Mesothelial cell of epicardium (in vitro differentiated cells): ENCODE data around the gene KL. TPM values are rescaled to one million over a fixed set of nuclear protein-coding genes. Genes with fewer than 3 reads are reported as not detected.

ENCODE experiments used
- DNase-seq, 2 experiments: peaks; one replicate each; pipeline ENCODE4 v3.0.0; 2021; ENCODE audit warnings: low spot score in 2 of 2; ENCODE audit not compliant: unreplicated experiment in 2 of 2
- H3K27ac Mint-ChIP-seq: 2 replicates; pipeline ENCODE4 v1.8.0; 2021; ENCODE audit warnings: mixed read lengths
- H3K27me3 Mint-ChIP-seq: 2 replicates; pipeline ENCODE4 v1.8.0; 2021; ENCODE audit warnings: low read depth, mixed read lengths
- H3K36me3 Mint-ChIP-seq: 2 replicates; pipeline ENCODE4 v1.8.0; 2021; ENCODE audit warnings: mixed read lengths
- H3K4me1 Mint-ChIP-seq: 2 replicates; pipeline ENCODE4 v1.8.0; 2021; ENCODE audit warnings: mixed read lengths
- H3K4me3 Mint-ChIP-seq: 2 replicates; pipeline ENCODE4 v1.8.0; 2021; ENCODE audit warnings: mild to moderate bottlenecking, moderate library complexity, mixed read lengths
- H3K9me3 Mint-ChIP-seq: 2 replicates; pipeline ENCODE4 v1.8.0; 2021; ENCODE audit warnings: mixed read lengths
- CTCF ChIP-seq: fragments of 200-600 bp; sonication (generic); IDR thresholded peaks from one replicate; pipeline ENCODE4 v1.5.0; 2021; ENCODE audit warnings: antibody characterized with exemption; ENCODE audit not compliant: unreplicated experiment
- total RNA-seq: library from RNA; stranded (reverse); gene quantifications from 3 replicates; pipeline ENCODE4 v1.2.1, GENCODE V29; 2021

KL gene
- total RNA-seq, 1 donor from 2014 or later: 0.40 TPM

- no peak overlapping the region for H3K4me3 Mint-ChIP-seq
- H3K4me1 Mint-ChIP-seq: peaks cover 7% of the 10 kb centered on the region
- H3K9me3 Mint-ChIP-seq: no peaks in the 10 kb centered on the region
- no peak for TF ChIP-seq CTCF
- no peak overlapping the region for H3K27ac Mint-ChIP-seq
- H3K27me3 Mint-ChIP-seq: peaks cover 19% of the 10 kb centered on the region
- no peaks in the 10 kb centered on the region for H3K36me3 Mint-ChIP-seq
- DNase-seq: no peak
Observed at GRCh38 chr13:32976056-32976805, 40.0 kb upstream of the KL start.

GRCh38 chr13:32976912-32977311, 39.3 kb upstream of the KL start:
- Mint-ChIP-seq H3K27me3 (peaks cover 19% of the 10 kb centered on the region), H3K4me3 (no peak overlapping the region), H3K9me3 (no peaks in the 10 kb centered on the region), H3K27ac (no peak overlapping the region), H3K36me3 (no peaks in the 10 kb centered on the region), H3K4me1 (peaks cover 11% of the 10 kb centered on the region)
- no peak for TF ChIP-seq CTCF
- DNase-seq: no peak

- no peak overlapping the region for H3K4me3 Mint-ChIP-seq
- H3K36me3 Mint-ChIP-seq: no peaks in the 10 kb centered on the region
- H3K9me3 Mint-ChIP-seq: no peaks in the 10 kb centered on the region
- peaks cover 12% of the 10 kb centered on the region for H3K4me1 Mint-ChIP-seq
- peaks cover 19% of the 10 kb centered on the region for H3K27me3 Mint-ChIP-seq
- H3K27ac Mint-ChIP-seq: no peak overlapping the region
- DNase-seq: no peak
- TF ChIP-seq CTCF: no peak
Observed at GRCh38 chr13:32977321-32977720, 38.9 kb upstream of the KL start.

GRCh38 chr13:32978278-32978677, 37.9 kb upstream of the KL start:
- H3K4me3 Mint-ChIP-seq: no peak overlapping the region

GRCh38 chr13:32983058-32983457, 33.2 kb upstream of the KL start:
- Mint-ChIP-seq H3K4me1 (peaks cover 21% of the 10 kb centered on the region), H3K36me3 (no peaks in the 10 kb centered on the region), H3K27ac (no peak overlapping the region), H3K9me3 (peaks cover 16% of the 10 kb centered on the region), H3K4me3 (no peak overlapping the region), H3K27me3 (peaks cover 35% of the 10 kb centered on the region)
- DNase-seq: no peak
- TF ChIP-seq CTCF: no peak

More at GRCh38 chr13:32978278-32978677, 37.9 kb upstream of the KL start:
- peaks cover 19% of the 10 kb centered on the region for H3K27me3 Mint-ChIP-seq
- no peak overlapping the region for H3K27ac Mint-ChIP-seq
- H3K36me3 Mint-ChIP-seq: no peaks in the 10 kb centered on the region
- H3K9me3 Mint-ChIP-seq: no peaks in the 10 kb centered on the region
- no peak for TF ChIP-seq CTCF
- no peak for DNase-seq
- H3K4me1 Mint-ChIP-seq: peaks cover 20% of the 10 kb centered on the region
